Urinary bladder (tissue), 4 donors: ENCODE data around the gene COPZ1. TPM values are rescaled to one million over a fixed set of nuclear protein-coding genes. Genes with fewer than 3 reads are reported as not detected.

Experiments used
- DNase-seq: peaks from one replicate; pipeline ENCODE4 v3.0.0-alpha.2; 2015; ENCODE audit errors: extremely low spot score
- H3K27ac ChIP-seq: one replicate; pipeline ENCODE4 v1.5.1; 2013; ENCODE audit warnings: low read depth, mild to moderate bottlenecking, moderate library complexity
- H3K36me3 ChIP-seq: one replicate; pipeline ENCODE4 v1.6.1; 2013; ENCODE audit warnings: mild to moderate bottlenecking, moderate library complexity; ENCODE audit not compliant: insufficient read depth
- H3K4me1 ChIP-seq: one replicate; pipeline ENCODE4 v1.6.1; 2013; ENCODE audit warnings: mild to moderate bottlenecking, moderate library complexity; ENCODE audit not compliant: insufficient read depth
- H3K4me3 ChIP-seq: one replicate; pipeline ENCODE4 v1.5.1; 2013; ENCODE audit warnings: low read depth, low read length
- WGBS: extraction: QIAGEN DNeasy Blood & Tissue Kit; methylation state at CpG from one replicate; pipeline ENCODE4 v1.1.7; 2013; 5-methylcytosine and 5-hydroxymethylcytosine counted together
- polyA plus RNA-seq: library from polyadenylated mRNA; stranded (reverse); fragments of 200-250 nt; gene quantifications from one replicate; pipeline ENCODE4 v1.2.3, GENCODE V29; 2013
- total RNA-seq: library from RNA; depleted of rRNA; stranded (reverse); fragments of >200 nt; gene quantifications from one replicate; pipeline ENCODE4 v1.2.3, GENCODE V29; 2014
- donor health status: healthy with polysubstance abuse.
- donor health status: healthy.

COPZ1 gene
- total and polyA plus RNA-seq, 2 donors, result 86.3 to 113 TPM

DNA sequence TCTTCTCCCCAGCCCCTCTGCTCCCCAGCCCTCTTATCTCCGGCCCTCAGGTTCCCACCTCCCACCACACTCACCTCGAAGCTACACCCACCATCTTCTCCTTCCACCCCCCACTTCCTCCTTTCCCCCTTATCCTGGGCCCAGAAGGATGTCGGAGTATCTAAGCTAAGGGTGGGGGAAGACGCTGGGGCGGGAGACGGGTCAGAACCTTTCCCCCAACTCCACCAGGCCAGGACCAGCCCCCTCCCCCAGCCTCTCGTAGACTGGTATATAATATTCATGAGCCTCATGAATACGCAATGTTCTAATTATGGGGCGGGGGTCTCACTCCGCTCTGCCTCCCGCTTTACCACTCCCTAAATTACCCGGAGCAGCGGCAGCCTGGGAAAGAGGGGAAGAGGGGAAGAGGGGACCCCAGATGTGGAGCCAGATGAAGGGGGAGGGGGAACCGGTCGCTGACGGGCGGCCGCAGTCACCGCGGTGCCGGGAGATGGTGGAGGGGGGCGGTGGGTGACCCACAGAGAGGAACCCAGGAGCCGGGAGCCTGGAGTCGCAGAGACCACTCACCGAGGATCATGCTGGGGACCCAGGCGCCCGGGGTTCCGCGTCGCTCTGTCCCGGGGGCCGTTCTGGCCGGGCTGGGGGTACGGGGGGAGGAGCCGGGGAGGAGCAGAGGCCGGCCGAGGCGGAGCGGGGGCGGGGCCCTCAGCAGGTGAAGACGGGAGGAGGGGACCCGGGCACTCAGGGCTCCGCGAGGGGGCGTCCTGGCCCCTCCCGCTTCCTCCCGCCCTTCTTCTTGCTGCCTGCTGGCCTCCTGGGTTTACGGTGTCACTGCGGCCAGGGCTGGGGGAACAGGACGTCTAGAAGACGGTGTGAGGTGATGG lies 66.0 kb downstream of the COPZ1 start:
- 20% methylated on average over 51 of the region's 51 CpGs for WGBS
- Histone ChIP-seq H3K27ac (peak overlapping the region; percentile 74), H3K4me3 (peak overlapping the region; percentile 48), H3K36me3 (no peaks in the 10 kb centered on the region), H3K4me1 (no peaks in the 10 kb centered on the region)
- DNase-seq, result no peak

DNA sequence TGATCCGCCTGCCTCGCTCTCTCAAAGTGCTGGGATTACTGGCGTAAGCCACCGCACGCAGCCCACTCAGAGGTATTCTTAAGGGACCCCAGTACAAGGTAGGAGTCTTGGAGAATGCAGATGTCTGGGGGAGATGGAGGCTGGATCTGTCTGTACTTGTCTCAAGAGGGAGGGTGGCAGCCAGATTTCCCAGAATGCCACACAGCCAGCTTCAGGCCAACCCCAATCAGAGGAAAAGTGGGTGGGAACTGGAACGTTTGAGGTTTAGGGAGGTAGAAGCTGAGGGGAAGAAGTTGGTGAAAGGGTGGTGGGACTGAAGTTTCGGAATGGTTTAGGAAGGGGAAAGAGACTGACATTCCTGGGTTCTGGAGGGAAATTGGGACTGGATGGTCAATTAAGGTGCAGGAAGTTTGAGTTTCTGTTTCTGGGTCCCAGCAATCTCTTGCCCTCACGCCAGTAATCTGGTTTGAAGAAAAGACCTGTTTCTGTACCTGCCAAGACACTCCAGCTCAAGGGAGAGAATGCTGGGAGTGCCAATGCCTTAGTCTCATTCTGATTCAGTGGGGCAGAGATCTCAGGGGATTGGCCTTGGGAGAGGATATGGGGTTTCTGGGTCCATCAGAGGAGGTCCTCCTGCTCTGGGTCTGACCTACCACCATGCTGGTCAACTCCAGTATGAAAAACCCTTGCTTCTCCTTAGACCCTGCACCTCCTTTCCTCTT lies 67.7 kb downstream of the COPZ1 start:
- Histone ChIP-seq H3K36me3 (no peaks in the 10 kb centered on the region), H3K4me3 (no peak overlapping the region), H3K4me1 (no peaks in the 10 kb centered on the region), H3K27ac (no peak overlapping the region)
- no peak for DNase-seq
- WGBS, result 86% methylated on average over 8 of the region's 8 CpGs

DNA sequence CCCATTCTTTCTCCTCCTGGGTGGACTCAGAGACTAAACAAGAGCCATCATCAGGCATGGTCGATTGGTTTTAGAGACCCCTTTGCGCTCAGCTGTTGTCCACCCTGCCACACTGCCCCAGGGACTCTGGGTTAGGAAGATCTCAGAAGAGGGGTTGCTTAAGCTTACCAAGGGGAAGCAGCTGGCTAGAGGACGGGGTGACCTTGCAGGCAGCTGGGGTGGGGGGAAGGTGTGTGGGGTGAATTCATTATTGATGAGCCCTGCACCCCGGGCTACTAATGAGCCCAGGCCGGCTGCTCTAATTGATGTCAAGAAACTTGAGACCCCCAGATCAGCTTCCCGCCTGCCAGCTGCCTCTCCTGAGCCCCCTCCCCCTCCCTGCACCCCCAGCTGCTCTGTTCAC lies 68.3 kb downstream of the COPZ1 start:
- H3K4me1 ChIP-seq, result no peaks in the 10 kb centered on the region
- peak overlapping the region; percentile 43 for H3K27ac ChIP-seq
- no peak overlapping the region for H3K4me3 ChIP-seq
- DNase-seq, result no peak
- H3K36me3 ChIP-seq, result no peaks in the 10 kb centered on the region
- WGBS, result 59% methylated on average over 6 of the region's 6 CpGs

DNA sequence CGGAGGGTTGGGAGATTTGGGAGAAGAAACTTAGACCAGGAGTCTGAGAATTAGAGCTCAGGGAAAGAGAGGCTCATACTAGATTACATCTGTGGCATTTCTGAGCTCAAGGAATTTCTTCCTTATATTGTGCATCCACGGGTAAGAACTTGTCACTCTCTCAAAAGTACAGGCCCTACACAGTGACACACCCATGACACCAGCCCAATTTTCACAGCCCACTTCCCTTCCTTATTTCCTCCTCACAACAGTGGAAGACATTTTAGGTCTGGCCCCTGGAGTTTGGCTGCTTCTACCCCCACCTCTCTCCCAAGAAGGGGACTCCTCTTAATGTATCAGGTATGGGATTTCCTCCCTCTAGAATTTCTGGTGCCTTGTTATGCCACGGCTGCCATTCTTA lies 68.8 kb downstream of the COPZ1 start:
- no peak overlapping the region for H3K27ac ChIP-seq
- no peaks in the 10 kb centered on the region for H3K4me1 ChIP-seq
- DNase-seq, result no peak
- WGBS, result 68% methylated on average over 3 of the region's 3 CpGs
- no peaks in the 10 kb centered on the region for H3K36me3 ChIP-seq
- H3K4me3 ChIP-seq, result no peak overlapping the region

DNA sequence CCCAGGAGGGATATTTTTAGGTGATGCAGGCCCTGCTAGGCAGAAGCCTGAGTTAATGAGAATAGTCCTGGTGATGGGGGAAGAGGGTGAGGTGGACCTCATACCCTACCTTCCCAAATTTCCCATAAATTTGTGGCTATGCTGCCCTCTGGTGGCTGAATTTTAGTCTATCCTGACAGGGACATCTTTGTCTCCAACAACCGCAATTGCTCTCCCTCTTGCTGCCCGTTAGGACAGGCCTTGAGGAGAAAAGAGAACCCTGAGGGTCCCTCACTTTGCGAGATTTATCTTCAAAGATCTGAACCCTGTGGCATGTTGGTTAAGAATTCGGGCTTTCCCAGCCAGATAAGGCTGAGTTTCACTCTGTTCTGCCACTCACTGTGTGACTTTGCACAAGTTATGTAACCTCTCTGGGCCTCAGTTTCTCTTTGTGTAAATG lies 69.4 kb downstream of the COPZ1 start:
- H3K27ac ChIP-seq, result no peak overlapping the region
- no peak for DNase-seq
- no peaks in the 10 kb centered on the region for H3K4me1 ChIP-seq
- 36% methylated on average over 4 of the region's 4 CpGs for WGBS
- no peaks in the 10 kb centered on the region for H3K36me3 ChIP-seq
- no peak overlapping the region for H3K4me3 ChIP-seq

DNA sequence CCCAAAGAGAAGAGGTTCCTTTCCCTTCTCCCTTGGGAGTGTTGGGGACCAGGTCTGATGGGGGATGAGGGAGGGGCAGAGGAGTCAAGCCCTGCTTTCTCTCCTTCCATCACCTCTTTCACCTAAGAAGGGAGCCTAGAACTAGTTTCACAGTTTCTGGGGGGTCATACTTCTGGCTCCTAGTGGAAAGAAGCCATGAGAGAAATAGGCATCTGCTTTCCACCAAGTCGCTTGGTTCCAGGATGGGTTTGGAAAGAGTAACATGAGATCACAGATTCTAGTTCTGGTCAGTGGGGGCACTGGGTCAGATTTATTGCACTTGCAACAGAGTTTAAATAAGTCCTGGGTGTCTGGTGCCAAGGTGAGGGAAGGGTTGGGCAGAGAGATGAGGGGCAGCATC lies 70.1 kb downstream of the COPZ1 start:
- Histone ChIP-seq H3K4me3 (no peak overlapping the region), H3K27ac (no peak overlapping the region), H3K4me1 (no peaks in the 10 kb centered on the region), H3K36me3 (no peaks in the 10 kb centered on the region)
- WGBS, result 83% methylated on average over 1 of the region's 1 CpG
- no peak for DNase-seq

DNA sequence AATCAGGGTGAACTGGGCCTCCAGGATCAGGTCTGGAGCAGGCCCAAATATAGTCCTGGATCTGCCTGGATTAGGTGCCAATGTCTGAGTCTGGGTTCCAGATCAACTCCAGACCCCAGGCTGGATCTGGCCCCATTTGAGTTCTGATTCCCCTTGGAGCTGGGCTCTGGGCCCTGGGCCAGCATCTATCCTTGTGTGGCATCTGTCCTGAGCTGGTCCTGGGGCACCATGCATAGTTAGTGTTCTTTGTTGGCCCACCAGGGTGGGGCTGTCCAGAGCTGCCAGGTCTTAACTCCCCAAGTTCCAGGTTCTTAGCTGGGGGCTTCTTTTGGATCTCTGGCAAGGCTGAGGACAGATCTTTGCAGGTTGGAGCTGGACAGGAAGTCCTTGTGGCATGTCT lies 70.6 kb downstream of the COPZ1 start:
- no peak for DNase-seq
- no peaks in the 10 kb centered on the region for H3K4me1 ChIP-seq
- H3K4me3 ChIP-seq, result no peak overlapping the region
- peak overlapping the region; percentile 12 for H3K27ac ChIP-seq
- H3K36me3 ChIP-seq, result peaks cover 1% of the 10 kb centered on the region

DNA sequence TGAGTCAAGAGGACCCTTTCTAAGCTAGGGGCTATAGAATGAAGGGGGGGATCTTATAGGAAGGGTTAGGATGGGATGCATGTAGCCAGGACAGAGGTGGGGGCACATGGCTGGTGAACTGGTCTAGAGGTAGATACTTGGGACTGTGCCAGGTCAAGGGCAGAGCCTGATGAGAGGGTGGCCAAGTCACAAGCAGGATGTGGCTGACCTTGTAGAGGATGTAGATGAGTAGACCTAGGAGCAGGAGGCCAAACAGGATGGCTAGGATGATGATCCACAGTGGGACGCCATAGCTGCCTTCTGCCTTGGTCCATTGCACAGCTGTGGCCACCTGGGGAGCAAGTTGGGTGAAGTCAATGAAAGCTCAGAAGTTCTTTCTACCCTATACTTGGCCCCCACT lies 72.2 kb downstream of the COPZ1 start:
- DNase-seq, result no peak
- Histone ChIP-seq H3K27ac (no peak overlapping the region), H3K4me1 (no peaks in the 10 kb centered on the region), H3K36me3 (peaks cover 2% of the 10 kb centered on the region), H3K4me3 (no peak overlapping the region)
- 74% methylated on average over 1 of the region's 1 CpG for WGBS

DNA sequence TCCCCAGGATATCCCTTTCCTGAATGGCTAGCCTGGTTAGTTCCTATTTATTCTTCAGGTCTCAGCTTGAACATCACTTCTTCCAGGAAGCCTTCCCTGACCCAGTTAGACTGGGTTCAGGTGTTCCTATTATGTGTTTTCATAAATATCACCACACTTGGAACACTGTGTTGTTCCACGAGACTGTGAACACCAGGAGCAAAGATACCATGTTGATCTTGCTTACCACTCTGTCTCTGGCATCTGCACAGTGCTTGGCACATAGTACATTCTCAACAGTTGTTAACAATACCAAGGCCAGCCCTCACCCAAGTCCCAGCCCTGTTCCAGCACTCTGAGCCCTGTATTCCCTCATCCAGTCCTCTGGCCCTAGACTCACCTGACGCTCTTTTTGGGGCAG lies 73.3 kb downstream of the COPZ1 start:
- peaks cover 6% of the 10 kb centered on the region for H3K36me3 ChIP-seq
- no peak overlapping the region for H3K27ac ChIP-seq
- 91% methylated on average over 2 of the region's 2 CpGs for WGBS
- no peak for DNase-seq
- H3K4me3 ChIP-seq, result no peak overlapping the region
- no peaks in the 10 kb centered on the region for H3K4me1 ChIP-seq

DNA sequence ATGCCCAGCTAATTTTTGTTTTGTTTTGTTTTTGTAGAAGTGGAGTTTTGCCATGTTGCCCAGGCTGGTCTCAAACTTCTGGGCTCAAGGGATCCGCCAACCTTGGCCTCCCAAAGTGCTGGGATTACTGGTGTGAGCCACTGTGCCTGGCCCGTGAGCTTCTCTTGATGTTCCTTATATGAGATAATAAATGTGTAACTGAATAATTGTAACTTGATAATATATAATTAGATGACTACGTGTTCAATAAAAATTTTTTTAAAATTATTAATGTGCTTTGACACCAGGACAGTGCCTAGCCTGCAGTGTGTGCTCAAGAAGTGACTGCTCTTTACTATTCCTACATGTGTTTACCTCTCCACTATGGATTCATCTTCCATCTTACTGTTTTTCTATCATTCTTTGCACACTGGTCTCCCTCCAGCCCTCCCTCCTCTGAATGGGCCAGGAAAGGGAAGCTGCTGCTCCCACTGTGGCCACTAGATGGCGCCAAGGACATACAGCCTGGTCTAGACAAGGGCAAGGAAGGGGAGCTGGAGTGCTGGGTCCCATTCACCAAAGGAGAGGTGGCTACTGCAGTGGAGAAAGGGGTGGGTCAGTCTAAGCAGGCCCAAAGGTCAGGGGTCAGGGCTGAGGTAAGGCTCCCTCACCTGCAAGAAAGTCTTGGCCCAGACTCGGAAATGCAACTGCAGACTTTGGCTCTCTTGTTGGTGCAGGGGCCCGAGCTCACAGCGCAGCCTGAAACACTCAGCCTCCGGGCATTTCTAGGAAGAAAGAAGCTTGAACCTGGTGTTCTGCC lies 74.3 kb downstream of the COPZ1 start:
- WGBS, result 66% methylated on average over 8 of the region's 8 CpGs
- DNase-seq, result peak; percentile 69
- no peak overlapping the region for H3K4me3 ChIP-seq
- peaks cover 6% of the 10 kb centered on the region for H3K36me3 ChIP-seq
- H3K4me1 ChIP-seq, result no peaks in the 10 kb centered on the region
- no peak overlapping the region for H3K27ac ChIP-seq

DNA sequence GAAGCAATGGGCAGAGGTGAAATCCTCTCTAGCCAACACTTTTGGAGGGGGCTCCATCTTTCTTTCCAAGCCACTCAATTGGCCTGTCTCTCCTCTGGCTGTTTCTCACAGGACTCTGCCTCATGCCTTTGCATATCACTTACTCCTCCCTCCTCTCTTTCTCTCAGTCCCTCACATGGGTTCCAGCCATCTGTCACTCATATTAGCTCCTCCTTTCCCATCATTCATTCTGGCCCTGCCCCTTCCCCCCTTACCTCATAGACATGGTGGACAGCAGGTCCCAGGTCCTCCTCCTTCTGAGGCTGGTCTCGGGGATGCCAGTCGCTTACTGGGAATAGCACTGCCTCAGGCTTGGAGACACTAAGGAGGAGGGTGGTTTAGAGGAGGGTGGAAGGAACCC lies 76.2 kb downstream of the COPZ1 start:
- DNase-seq, result no peak
- 92% methylated on average over 2 of the region's 2 CpGs for WGBS
- no peaks in the 10 kb centered on the region for H3K4me1 ChIP-seq
- no peak overlapping the region for H3K27ac ChIP-seq
- no peak overlapping the region for H3K4me3 ChIP-seq
- peaks cover 7% of the 10 kb centered on the region for H3K36me3 ChIP-seq
